Testis (tissue), 2 donors: ENCODE results near the gene MROH2B.

Source experiments
- CTCF ChIP-seq, 3 experiments: fragments of 450-650 bp in 2 of 3; fragments of 200-600 bp in 1 of 3; sonication (generic) in 1 of 3; IDR thresholded peaks; one replicate each; pipeline ENCODE4 v1.5.1; 2016 to 2019; ENCODE audit warnings: antibody characterized with exemption in 3 of 3, mild to moderate bottlenecking in 2 of 3, moderate library complexity in 1 of 3
- POLR2A ChIP-seq: fragments of 450-650 bp; IDR thresholded peaks from one replicate; pipeline ENCODE4 v1.6.1; 2017; ENCODE audit warnings: antibody characterized with exemption, mild to moderate bottlenecking, moderate library complexity

- TF ChIP-seq CTCF (IDR thresholded peaks at IDR 0.05): no peak
- TF ChIP-seq POLR2A: no peak
These were observed 26.5 kb upstream of the MROH2B start for GRCh38 chr5:41097642-41098041.
